KOPT-K1 (cell line): Measurements from ENCODE around the gene CLDN5.
A peak's percentile ranks its signal among the peaks of the same experiment; 100 is the strongest.

Experiments
- H3K27ac ChIP-seq: fragments of 200-600 bp; sonication (generic); 2 replicates; pipeline ENCODE4 v1.5.1; 2016; ENCODE audit warnings: antibody characterized with exemption, mild to moderate bottlenecking, low read depth, low read length; ENCODE audit not compliant: poor library complexity, severe bottlenecking
- H3K36me3 ChIP-seq: fragments of 200-600 bp; sonication (generic); 2 replicates; pipeline ENCODE4 v1.5.1; 2017; ENCODE audit warnings: antibody characterized with exemption, mild to moderate bottlenecking, low read length, moderate library complexity; ENCODE audit not compliant: insufficient read depth
- H3K9me3 ChIP-seq: fragments of 200-600 bp; sonication (generic); 2 replicates; pipeline ENCODE4 v1.5.1; 2017; ENCODE audit warnings: antibody characterized with exemption, low read length, mild to moderate bottlenecking; ENCODE audit not compliant: insufficient read depth, poor library complexity, severe bottlenecking

CLDN5 gene

DNA sequence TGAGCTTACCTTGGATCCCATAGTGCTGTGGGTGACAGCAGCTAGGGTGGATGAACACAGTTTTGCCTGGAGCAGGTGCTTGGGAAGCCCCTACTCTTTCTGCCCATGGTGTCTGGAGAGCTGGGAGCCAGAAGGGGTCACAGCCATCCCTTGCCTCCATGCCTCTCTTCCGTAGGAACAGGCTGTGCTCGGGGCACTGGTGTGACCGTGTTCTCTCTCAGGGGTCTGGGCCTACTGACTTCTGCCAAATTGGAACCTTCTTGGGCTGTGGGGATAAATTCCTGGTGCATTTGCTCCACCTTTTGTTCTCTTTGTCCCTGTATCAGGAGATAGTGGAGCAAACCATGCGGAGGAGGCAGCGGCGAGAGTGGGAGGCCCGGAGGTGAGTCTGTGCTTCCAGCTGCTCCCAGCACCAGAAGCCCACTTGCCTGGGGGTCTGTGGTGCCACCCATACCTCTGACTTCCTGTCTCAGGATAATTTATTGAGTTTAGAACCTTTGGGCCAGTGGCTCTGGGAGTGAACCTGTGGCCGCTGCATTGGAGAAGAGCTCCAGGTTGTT lies 30.1 kb downstream of the CLDN5 start:
- H3K9me3 ChIP-seq: no peaks in the 10 kb centered on the region
- H3K27ac ChIP-seq: no peak overlapping the region
- H3K36me3 ChIP-seq: peaks cover 98% of the 10 kb centered on the region

GRCh38 chr22:19492504-19493174 lies 31.6 kb downstream of the CLDN5 start:
- H3K36me3 ChIP-seq: peaks cover 98% of the 10 kb centered on the region
- H3K27ac ChIP-seq: no peak overlapping the region
- no peaks in the 10 kb centered on the region for H3K9me3 ChIP-seq

GRCh38 chr22:19490628-19491230 lies 33.5 kb downstream of the CLDN5 start:
- H3K36me3 ChIP-seq: peaks cover 98% of the 10 kb centered on the region
- H3K9me3 ChIP-seq: no peaks in the 10 kb centered on the region
- H3K27ac ChIP-seq: no peak overlapping the region

GRCh38 chr22:19488884-19489843 lies 35.0 kb downstream of the CLDN5 start:
- H3K9me3 ChIP-seq: no peaks in the 10 kb centered on the region
- no peak overlapping the region for H3K27ac ChIP-seq
- peaks cover 98% of the 10 kb centered on the region for H3K36me3 ChIP-seq

GRCh38 chr22:19488285-19488684 lies 35.9 kb downstream of the CLDN5 start:
- H3K27ac ChIP-seq: no peak overlapping the region
- peaks cover 98% of the 10 kb centered on the region for H3K36me3 ChIP-seq
- no peaks in the 10 kb centered on the region for H3K9me3 ChIP-seq

- H3K27ac ChIP-seq: no peak overlapping the region
- no peaks in the 10 kb centered on the region for H3K9me3 ChIP-seq
- peaks cover 74% of the 10 kb centered on the region for H3K36me3 ChIP-seq
Observed at GRCh38 chr22:19483481-19484244, 40.5 kb downstream of the CLDN5 start.

GRCh38 chr22:19482297-19482696 lies 41.9 kb downstream of the CLDN5 start:
- H3K9me3 ChIP-seq: no peaks in the 10 kb centered on the region
- H3K36me3 ChIP-seq: peaks cover 60% of the 10 kb centered on the region
- no peak overlapping the region for H3K27ac ChIP-seq

GRCh38 chr22:19480789-19481188 lies 43.4 kb downstream of the CLDN5 start:
- no peaks in the 10 kb centered on the region for H3K9me3 ChIP-seq

DNA sequence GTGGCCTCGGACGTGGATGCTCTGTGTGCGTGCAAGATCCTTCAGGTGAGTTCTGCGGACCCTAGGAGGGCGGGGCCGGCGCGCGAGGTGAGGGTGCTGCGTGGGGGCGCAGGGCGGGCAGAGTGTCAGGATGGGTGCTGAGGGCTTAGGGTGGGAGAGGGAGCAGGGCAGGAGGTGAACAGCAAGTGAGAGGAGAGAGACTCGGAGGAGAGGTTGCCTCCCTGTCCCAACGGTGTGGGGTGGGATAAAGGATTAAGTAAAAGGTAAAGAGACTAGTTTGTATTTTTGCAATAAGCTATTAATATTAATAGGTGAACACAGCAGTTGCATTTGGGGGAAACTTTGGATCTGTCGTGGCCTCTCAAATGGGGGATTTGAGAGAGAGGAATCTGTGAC lies 44.0 kb downstream of the CLDN5 start:
- Histone ChIP-seq H3K27ac (peak overlapping the region; percentile 94), H3K9me3 (no peaks in the 10 kb centered on the region), H3K36me3 (peaks cover 52% of the 10 kb centered on the region)

More at GRCh38 chr22:19480789-19481188, 43.4 kb downstream of the CLDN5 start:
- Histone ChIP-seq H3K36me3 (peaks cover 52% of the 10 kb centered on the region), H3K27ac (peak overlapping the region; percentile 94)

DNA sequence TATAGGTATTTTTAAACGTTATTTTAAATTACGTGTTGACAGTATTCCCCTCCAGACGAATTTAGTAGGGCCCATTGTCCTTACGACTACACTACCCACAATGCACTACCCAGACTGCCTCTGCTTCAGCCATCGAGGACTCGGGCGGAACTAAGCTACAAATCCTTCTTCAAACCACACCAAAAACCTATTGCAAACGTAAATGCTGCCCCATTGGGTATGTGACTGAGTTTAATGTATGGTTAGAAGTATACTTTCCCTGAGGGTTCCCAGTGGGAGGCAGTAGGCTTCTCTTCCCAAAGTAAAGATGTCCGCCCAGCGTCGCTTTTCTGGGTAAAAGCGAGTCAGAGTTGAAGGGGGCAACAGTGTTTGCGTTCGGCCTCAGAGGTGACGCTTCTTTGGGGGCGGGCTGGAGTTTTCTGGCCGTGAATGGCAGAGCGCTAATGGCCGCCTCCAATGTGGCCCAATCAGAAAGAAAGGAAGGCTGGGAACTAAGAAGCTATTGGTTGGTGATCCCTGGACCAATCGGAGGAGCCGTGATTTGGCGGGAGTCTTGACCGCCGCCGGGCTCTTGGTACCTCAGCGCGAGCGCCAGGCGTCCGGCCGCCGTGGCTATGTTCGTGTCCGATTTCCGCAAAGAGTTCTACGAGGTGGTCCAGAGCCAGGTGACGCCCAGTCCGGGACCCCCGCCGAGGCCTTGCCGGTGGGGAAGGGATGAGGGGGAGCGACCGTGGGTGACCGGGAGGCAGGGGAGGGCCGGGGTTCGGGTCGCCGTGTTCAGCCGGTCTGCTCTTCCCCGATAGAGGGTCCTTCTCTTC lies 44.6 kb downstream of the CLDN5 start, which contains the start of gene CDC45:
Gene CDC45 (plus strand): TSS at position 566 of the 818 bp plus-strand sequence. CDS start 49 bp downstream, at position 615.
- peaks cover 52% of the 10 kb centered on the region for H3K36me3 ChIP-seq
- peak within 1 kb of the TSS; percentile 94 for H3K27ac ChIP-seq
- no peaks in the 10 kb centered on the region for H3K9me3 ChIP-seq

- H3K27ac ChIP-seq: peak within 1 kb of the TSS; percentile 94
- no peaks in the 10 kb centered on the region for H3K9me3 ChIP-seq
- peaks cover 50% of the 10 kb centered on the region for H3K36me3 ChIP-seq
Observed at GRCh38 chr22:19478901-19479354, 45.3 kb downstream of the CLDN5 start, which contains the start of gene UFD1. UFD1 (minus strand) TSS chr22:19479193; CDS start chr22:19479085, 108 bp downstream.

GRCh38 chr22:19478045-19478900 lies 45.9 kb downstream of the CLDN5 start:
- H3K27ac ChIP-seq: peak overlapping the region; percentile 94
- no peaks in the 10 kb centered on the region for H3K9me3 ChIP-seq
- peaks cover 50% of the 10 kb centered on the region for H3K36me3 ChIP-seq
